ENCODE measurements around the gene CD99L2. TPM values are rescaled to one million over a fixed set of nuclear protein-coding genes. Genes with fewer than 3 reads are reported as not detected.

CD99L2 gene
- total RNA-seq, 2 donors from 2014 or later, result 11.3 to 18.7 TPM

DNA sequence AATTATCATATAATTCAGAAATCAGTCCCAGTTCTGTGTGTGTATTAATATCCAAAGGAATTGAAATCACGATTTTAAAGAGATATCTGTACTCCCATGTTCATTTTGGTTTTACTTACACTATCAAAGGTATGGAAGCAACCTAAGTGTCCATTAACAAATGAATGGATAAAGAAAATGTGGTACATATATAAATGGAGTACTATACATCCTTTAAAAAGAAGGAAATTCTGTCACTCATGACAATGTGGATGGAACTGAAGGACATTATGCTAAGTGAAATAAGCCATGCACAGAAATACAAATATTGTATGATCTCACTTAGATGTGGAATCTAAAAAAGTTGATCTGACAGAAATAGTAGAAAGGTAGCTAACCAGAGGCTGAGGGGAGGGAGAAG, 63.8 kb downstream of the CD99L2 start:
- Mint-ChIP-seq H3K4me3 (no peak overlapping the region), H3K4me1 (no peaks in the 10 kb centered on the region), H3K36me3 (ENCODE audit: low read depth) (peaks cover 21% of the 10 kb centered on the region), H3K27me3 (ENCODE audit: insufficient read depth) (no peaks in the 10 kb centered on the region), H3K9me3 (peaks cover 23% of the 10 kb centered on the region), H3K27ac (no peak overlapping the region)
- Histone ChIP-seq H3K27ac (ENCODE audit: low read depth, low read length) (no peak overlapping the region), H3K4me1 (ENCODE audit: control insufficient read depth, insufficient read depth, low read length) (no peaks in the 10 kb centered on the region), H3K9ac (ENCODE audit: extremely low read depth, low read length, poor library complexity, severe bottlenecking) (no peak overlapping the region), H3K36me3 (ENCODE audit: control insufficient read depth, insufficient read depth, low read length) (no peaks in the 10 kb centered on the region), H3K27me3 (ENCODE audit: control insufficient read depth, insufficient read depth, low read length, poor library complexity, severe bottlenecking) (no peaks in the 10 kb centered on the region), H3K4me3 (ENCODE audit: low read length) (no peak overlapping the region), H3K9me3 (ENCODE audit: control insufficient read depth, low read length) (no peaks in the 10 kb centered on the region)
- WGBS, 2 experiments (ENCODE audit: insufficient coverage in 1 of 2, insufficient read length in 1 of 2), result no CpG with 5 or more reads among the region's 1 CpG
- DNase-seq, result no peak
- TF ChIP-seq CTCF (conservative IDR thresholded peaks at IDR 0.05), result no peak

DNA sequence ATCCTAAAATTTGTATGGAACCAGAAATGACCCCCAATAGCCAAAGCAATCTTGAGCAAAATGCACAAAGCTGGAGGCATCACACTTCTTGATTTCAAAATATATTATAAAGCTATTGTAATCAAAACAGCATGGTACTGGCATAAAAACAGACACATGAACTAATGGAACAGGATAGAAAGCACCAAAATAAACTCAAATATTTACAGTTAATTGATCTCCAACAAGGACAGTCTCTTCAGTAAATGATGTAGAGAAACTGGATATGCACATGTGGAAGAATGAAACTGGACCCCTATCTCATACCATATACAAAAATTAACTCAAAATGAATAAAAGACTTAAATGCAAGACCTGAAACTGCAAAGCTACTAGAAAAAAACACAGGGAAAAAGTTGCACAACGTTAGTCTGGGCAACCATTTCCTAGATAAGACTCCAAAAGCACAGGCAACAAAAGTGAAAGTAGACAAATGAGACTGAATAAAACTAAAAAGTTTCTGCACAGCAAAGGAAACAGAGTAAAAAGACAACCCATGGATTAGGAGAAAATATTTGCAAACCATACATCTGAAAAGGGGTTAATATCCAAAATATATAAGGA, 64.9 kb downstream of the CD99L2 start:
- Mint-ChIP-seq H3K4me3 (no peak overlapping the region), H3K27ac (no peak overlapping the region), H3K27me3 (ENCODE audit: insufficient read depth) (no peaks in the 10 kb centered on the region), H3K36me3 (ENCODE audit: low read depth) (peaks cover 27% of the 10 kb centered on the region), H3K4me1 (no peaks in the 10 kb centered on the region), H3K9me3 (peaks cover 23% of the 10 kb centered on the region)
- H3K27ac ChIP-seq (ENCODE audit: low read depth, low read length), result no peak overlapping the region
- H3K27me3 ChIP-seq (ENCODE audit: control insufficient read depth, insufficient read depth, low read length, poor library complexity, severe bottlenecking), result no peaks in the 10 kb centered on the region
- no peak overlapping the region for H3K4me3 ChIP-seq (ENCODE audit: low read length)
- 70% methylated on average over 1 of the region's 1 CpG; no CpG with 5 or more reads in 1 of the 2 experiments for WGBS, 2 experiments (ENCODE audit: insufficient coverage in 1 of 2, insufficient read length in 1 of 2)
- H3K4me1 ChIP-seq (ENCODE audit: control insufficient read depth, insufficient read depth, low read length), result no peaks in the 10 kb centered on the region
- no peak for DNase-seq
- TF ChIP-seq CTCF (conservative IDR thresholded peaks at IDR 0.05), result no peak
- H3K36me3 ChIP-seq (ENCODE audit: control insufficient read depth, insufficient read depth, low read length), result peaks cover under 1% of the 10 kb centered on the region
- no peaks in the 10 kb centered on the region for H3K9me3 ChIP-seq (ENCODE audit: control insufficient read depth, low read length)
- no peak overlapping the region for H3K9ac ChIP-seq (ENCODE audit: extremely low read depth, low read length, poor library complexity, severe bottlenecking)

GRCh38 chrX:150831863-150832262, 66.6 kb downstream of the CD99L2 start:
- no peaks in the 10 kb centered on the region for H3K4me1 Mint-ChIP-seq
- no peak overlapping the region for H3K9ac ChIP-seq (ENCODE audit: extremely low read depth, low read length, poor library complexity, severe bottlenecking)
- H3K9me3 Mint-ChIP-seq, result peaks cover 23% of the 10 kb centered on the region
- H3K4me3 Mint-ChIP-seq, result no peak overlapping the region
- no peaks in the 10 kb centered on the region for H3K27me3 ChIP-seq (ENCODE audit: control insufficient read depth, insufficient read depth, low read length, poor library complexity, severe bottlenecking)
- no peak for TF ChIP-seq CTCF (conservative IDR thresholded peaks at IDR 0.05)
- H3K36me3 ChIP-seq (ENCODE audit: control insufficient read depth, insufficient read depth, low read length), result peaks cover 7% of the 10 kb centered on the region
- no peak for DNase-seq
- H3K4me3 ChIP-seq (ENCODE audit: low read length), result no peak overlapping the region
- peaks cover 42% of the 10 kb centered on the region for H3K36me3 Mint-ChIP-seq (ENCODE audit: low read depth)
- H3K27ac ChIP-seq (ENCODE audit: low read depth, low read length), result no peak overlapping the region
- 83 to 100% methylated on average over 1 of the region's 1 CpG for WGBS, 2 experiments (ENCODE audit: insufficient coverage in 1 of 2, insufficient read length in 1 of 2)
- no peaks in the 10 kb centered on the region for H3K4me1 ChIP-seq (ENCODE audit: control insufficient read depth, insufficient read depth, low read length)
- H3K27ac Mint-ChIP-seq, result no peak overlapping the region
- H3K27me3 Mint-ChIP-seq (ENCODE audit: insufficient read depth), result no peaks in the 10 kb centered on the region
- no peaks in the 10 kb centered on the region for H3K9me3 ChIP-seq (ENCODE audit: control insufficient read depth, low read length)

All from endodermal cell (in vitro differentiated cells).